ENCODE data around the gene SPTBN1.

DNA sequence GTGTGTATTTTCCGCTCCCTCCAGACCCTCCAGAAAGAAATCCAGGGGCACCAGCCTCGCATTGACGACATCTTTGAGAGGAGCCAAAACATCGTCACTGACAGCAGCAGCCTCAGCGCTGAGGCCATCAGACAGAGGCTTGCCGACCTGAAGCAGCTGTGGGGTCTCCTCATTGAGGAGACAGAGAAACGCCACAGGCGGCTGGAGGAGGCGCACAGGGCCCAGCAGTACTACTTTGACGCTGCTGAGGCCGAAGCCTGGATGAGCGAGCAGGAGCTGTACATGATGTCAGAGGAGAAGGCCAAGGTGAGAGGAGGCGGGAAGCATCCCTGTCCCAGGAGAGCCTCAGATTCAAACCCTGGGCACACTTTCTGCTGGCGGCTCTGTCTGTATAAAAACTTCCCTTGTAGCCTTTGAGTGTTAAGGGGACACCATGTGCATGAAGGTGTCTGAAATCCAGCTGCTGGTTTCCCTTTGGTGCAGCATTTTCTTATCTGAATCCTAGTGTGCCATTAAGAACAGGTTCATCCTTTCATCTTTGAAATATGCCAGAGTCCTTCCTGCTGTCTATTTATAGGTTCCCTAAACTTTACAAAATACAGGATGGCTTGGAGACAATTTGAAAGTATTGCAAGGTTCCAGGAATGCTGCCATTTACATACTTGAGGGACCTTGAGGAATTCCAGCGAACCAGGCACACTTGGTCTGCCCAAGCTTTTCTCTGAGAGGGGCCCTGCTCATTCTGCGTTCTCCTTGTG, 190.2 kb downstream of the SPTBN1 start:
- no peak for TF ChIP-seq FOXK2 (IDR thresholded peaks at IDR 0.05)
- no peak for TF ChIP-seq BHLHE40 (IDR thresholded peaks at IDR 0.05; ENCODE audit: borderline replicate concordance)
- no peak for TF ChIP-seq SP1 (IDR thresholded peaks at IDR 0.05)
- no peak for TF ChIP-seq SUZ12 (IDR thresholded peaks at IDR 0.05)
- TF ChIP-seq ZNF384 (IDR thresholded peaks at IDR 0.05): no peak
- TF ChIP-seq FOXA1 (IDR thresholded peaks at IDR 0.05): no peak

All from HEK293T (cell line).